GM23248 (cell line): Measurements from ENCODE around the gene SSR3.

Experiments used
- EZH2 ChIP-seq: fragments of 200-600 bp; sonication (generic); IDR thresholded peaks from 2 replicates; pipeline ENCODE4 v1.6.1; 2018; ENCODE audit warnings: antibody characterized with exemption, mild to moderate bottlenecking; ENCODE audit not compliant: insufficient read depth, poor library complexity, severe bottlenecking
- EZH2phosphoT487 ChIP-seq: fragments of 200-600 bp; sonication (generic); IDR thresholded peaks from 2 replicates; pipeline ENCODE4 v1.6.1; 2018; ENCODE audit warnings: antibody characterized with exemption, moderate library complexity, mild to moderate bottlenecking, low read depth; ENCODE audit not compliant: insufficient read depth

GRCh38 chr3:156559321-156559720 lies 4.4 kb upstream of the SSR3 start:
- TF ChIP-seq EZH2phosphoT487 = no peak
- no peak for TF ChIP-seq EZH2
